ENCODE results near the gene CTDSPL.

Gene CTDSPL

GRCh38 chr3:38000242-38000916 lies 138.7 kb downstream of the CTDSPL start:
- no peaks in the 10 kb centered on the region for H3K27me3 ChIP-seq (ENCODE audit: low read depth, low read length)
- no peak overlapping the region for H3K4me3 ChIP-seq (ENCODE audit: low read depth in 1 of 2, low read length in 2 of 2)
- H3K27ac ChIP-seq (ENCODE audit: low read length) = no peak overlapping the region
- H3K4me1 ChIP-seq (ENCODE audit: control insufficient read depth in 1 of 2, insufficient read depth in 2 of 2, low read length in 2 of 2) = peaks cover 8 to 30% of the 10 kb centered on the region in 2 donors
- no peaks in the 10 kb centered on the region for H3K9me3 ChIP-seq (ENCODE audit: control insufficient read depth in 1 of 2, low read length in 2 of 2)
- H3K36me3 ChIP-seq (ENCODE audit: control insufficient read depth in 1 of 2, insufficient read depth in 2 of 2, low read length in 2 of 2) = peaks cover 6 to 18% of the 10 kb centered on the region in 2 donors

GRCh38 chr3:38000965-38001455 lies 139.3 kb downstream of the CTDSPL start:
- Histone ChIP-seq H3K36me3 (ENCODE audit: control insufficient read depth in 1 of 2, insufficient read depth in 2 of 2, low read length in 2 of 2) (peaks cover 6 to 25% of the 10 kb centered on the region in 2 donors), H3K4me1 (ENCODE audit: control insufficient read depth in 1 of 2, insufficient read depth in 2 of 2, low read length in 2 of 2) (peaks cover 8 to 30% of the 10 kb centered on the region in 2 donors), H3K27me3 (ENCODE audit: low read depth, low read length) (no peaks in the 10 kb centered on the region), H3K9me3 (ENCODE audit: control insufficient read depth in 1 of 2, low read length in 2 of 2) (no peaks in the 10 kb centered on the region), H3K4me3 (ENCODE audit: low read depth in 1 of 2, low read length in 2 of 2) (no peak overlapping the region), H3K27ac (ENCODE audit: low read length) (no peak overlapping the region)

- Histone ChIP-seq H3K27ac (ENCODE audit: low read length) (no peak overlapping the region), H3K4me1 (ENCODE audit: control insufficient read depth in 1 of 2, insufficient read depth in 2 of 2, low read length in 2 of 2) (peaks cover 8 to 30% of the 10 kb centered on the region in 2 donors), H3K36me3 (ENCODE audit: control insufficient read depth in 1 of 2, insufficient read depth in 2 of 2, low read length in 2 of 2) (peaks cover 6 to 30% of the 10 kb centered on the region in 2 donors), H3K9me3 (ENCODE audit: control insufficient read depth in 1 of 2, low read length in 2 of 2) (no peaks in the 10 kb centered on the region), H3K4me3 (ENCODE audit: low read depth in 1 of 2, low read length in 2 of 2) (no peak overlapping the region), H3K27me3 (ENCODE audit: low read depth, low read length) (no peaks in the 10 kb centered on the region)
These were observed 139.9 kb downstream of the CTDSPL start for GRCh38 chr3:38001456-38002081.

GRCh38 chr3:38002291-38002876 lies 140.7 kb downstream of the CTDSPL start:
- Histone ChIP-seq H3K4me1 (ENCODE audit: control insufficient read depth in 1 of 2, insufficient read depth in 2 of 2, low read length in 2 of 2) (peaks cover 8 to 30% of the 10 kb centered on the region in 2 donors), H3K36me3 (ENCODE audit: control insufficient read depth in 1 of 2, insufficient read depth in 2 of 2, low read length in 2 of 2) (peaks cover 6 to 38% of the 10 kb centered on the region in 2 donors)

DNA sequence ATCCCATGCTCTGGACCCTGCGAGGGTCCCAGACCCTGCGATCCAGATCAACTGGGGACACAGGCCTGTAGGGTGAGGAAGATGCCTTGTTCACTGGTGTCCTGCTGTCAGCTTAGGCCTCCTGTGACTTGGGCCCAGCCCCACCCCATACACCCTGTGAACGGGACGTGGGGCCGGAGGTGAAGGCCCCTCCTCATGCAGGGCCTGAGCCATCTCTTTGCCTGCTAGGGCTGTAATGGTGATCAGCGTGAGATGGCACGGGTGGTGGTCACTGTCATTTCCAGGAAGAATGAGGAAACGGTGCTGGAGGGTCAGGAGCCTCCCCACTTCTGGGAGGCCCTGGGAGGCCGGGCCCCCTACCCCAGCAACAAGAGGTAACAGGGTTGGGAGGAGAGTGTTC lies 141.3 kb downstream of the CTDSPL start:
- H3K4me1 ChIP-seq (ENCODE audit: control insufficient read depth in 1 of 2, insufficient read depth in 2 of 2, low read length in 2 of 2) = peaks cover 7 to 29% of the 10 kb centered on the region in 2 donors
- H3K27me3 ChIP-seq (ENCODE audit: low read depth, low read length) = no peaks in the 10 kb centered on the region
- no peak overlapping the region for H3K4me3 ChIP-seq (ENCODE audit: low read depth in 1 of 2, low read length in 2 of 2)
- no peaks in the 10 kb centered on the region for H3K9me3 ChIP-seq (ENCODE audit: control insufficient read depth in 1 of 2, low read length in 2 of 2)
- no peak overlapping the region for H3K27ac ChIP-seq (ENCODE audit: low read length)
- peaks cover 6 to 44% of the 10 kb centered on the region in 2 donors for H3K36me3 ChIP-seq (ENCODE audit: control insufficient read depth in 1 of 2, insufficient read depth in 2 of 2, low read length in 2 of 2)

More at GRCh38 chr3:38002291-38002876, 140.7 kb downstream of the CTDSPL start:
- Histone ChIP-seq H3K27me3 (ENCODE audit: low read depth, low read length) (no peaks in the 10 kb centered on the region), H3K4me3 (ENCODE audit: low read depth in 1 of 2, low read length in 2 of 2) (no peak overlapping the region), H3K27ac (ENCODE audit: low read length) (no peak overlapping the region), H3K9me3 (ENCODE audit: control insufficient read depth in 1 of 2, low read length in 2 of 2) (no peaks in the 10 kb centered on the region)

DNA sequence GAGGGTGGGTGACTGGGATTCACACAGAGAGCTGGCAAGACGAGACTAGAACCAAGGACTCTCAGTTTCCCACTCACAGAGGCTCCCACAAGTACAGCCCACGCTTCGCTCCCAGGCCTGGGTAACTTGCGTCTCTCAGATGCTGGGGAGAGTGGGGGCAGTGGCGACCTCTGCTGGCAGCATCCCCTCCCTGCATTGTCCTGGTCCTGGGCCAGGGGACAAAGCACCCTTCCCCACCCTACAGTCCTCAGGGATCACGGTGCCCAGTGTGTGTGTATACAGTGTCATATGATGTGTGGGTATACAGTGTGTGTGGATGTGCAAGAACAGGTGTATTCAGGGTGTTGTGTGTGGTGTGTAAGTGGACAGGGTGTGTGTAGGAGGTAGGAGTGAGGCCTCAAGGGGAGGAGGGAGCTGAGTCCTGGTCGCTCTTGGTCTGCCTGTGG lies 141.7 kb downstream of the CTDSPL start:
- H3K9me3 ChIP-seq (ENCODE audit: control insufficient read depth in 1 of 2, low read length in 2 of 2) = no peaks in the 10 kb centered on the region
- no peaks in the 10 kb centered on the region for H3K27me3 ChIP-seq (ENCODE audit: low read depth, low read length)
- no peak overlapping the region for H3K27ac ChIP-seq (ENCODE audit: low read length)
- H3K4me1 ChIP-seq (ENCODE audit: control insufficient read depth in 1 of 2, insufficient read depth in 2 of 2, low read length in 2 of 2) = peaks cover 3 to 24% of the 10 kb centered on the region in 2 donors
- H3K36me3 ChIP-seq (ENCODE audit: control insufficient read depth in 1 of 2, insufficient read depth in 2 of 2, low read length in 2 of 2) = peaks cover 6 to 49% of the 10 kb centered on the region in 2 donors
- H3K4me3 ChIP-seq (ENCODE audit: low read depth in 1 of 2, low read length in 2 of 2) = no peak overlapping the region

DNA sequence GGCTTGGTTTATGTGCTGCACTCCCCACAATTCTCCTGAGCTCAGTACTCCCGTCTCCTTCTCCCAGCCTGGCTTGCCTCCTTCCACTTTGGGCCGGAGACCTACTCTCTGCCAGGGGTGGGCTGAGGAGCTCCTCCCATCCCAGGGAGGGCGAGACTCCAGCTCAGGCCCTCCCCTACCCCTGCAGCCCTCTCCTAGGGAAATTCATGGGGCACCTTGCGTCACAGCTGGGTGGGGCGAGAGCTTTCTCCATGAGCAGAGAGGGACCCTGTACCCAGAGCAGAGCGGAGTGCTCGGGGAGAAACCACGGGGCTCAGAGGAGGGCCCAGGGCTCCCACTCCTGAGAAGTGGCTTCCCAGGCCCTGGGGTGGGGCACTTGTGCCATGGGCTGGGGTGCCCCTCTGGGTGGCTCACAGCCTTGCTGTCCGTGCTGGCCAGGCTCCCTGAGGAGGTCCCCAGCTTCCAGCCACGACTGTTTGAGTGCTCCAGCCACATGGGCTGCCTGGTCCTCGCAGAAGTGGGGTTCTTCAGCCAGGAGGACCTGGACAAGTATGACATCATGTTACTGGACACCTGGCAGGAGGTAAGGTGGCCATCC lies 142.2 kb downstream of the CTDSPL start:
- no peaks in the 10 kb centered on the region for H3K27me3 ChIP-seq (ENCODE audit: low read depth, low read length)
- peaks cover 0 to 21% of the 10 kb centered on the region in 2 donors for H3K4me1 ChIP-seq (ENCODE audit: control insufficient read depth in 1 of 2, insufficient read depth in 2 of 2, low read length in 2 of 2)
- H3K36me3 ChIP-seq (ENCODE audit: control insufficient read depth in 1 of 2, insufficient read depth in 2 of 2, low read length in 2 of 2) = peaks cover 6 to 53% of the 10 kb centered on the region in 2 donors
- no peak overlapping the region for H3K4me3 ChIP-seq (ENCODE audit: low read depth in 1 of 2, low read length in 2 of 2)
- H3K9me3 ChIP-seq (ENCODE audit: control insufficient read depth in 1 of 2, low read length in 2 of 2) = no peaks in the 10 kb centered on the region
- no peak overlapping the region for H3K27ac ChIP-seq (ENCODE audit: low read length)

DNA sequence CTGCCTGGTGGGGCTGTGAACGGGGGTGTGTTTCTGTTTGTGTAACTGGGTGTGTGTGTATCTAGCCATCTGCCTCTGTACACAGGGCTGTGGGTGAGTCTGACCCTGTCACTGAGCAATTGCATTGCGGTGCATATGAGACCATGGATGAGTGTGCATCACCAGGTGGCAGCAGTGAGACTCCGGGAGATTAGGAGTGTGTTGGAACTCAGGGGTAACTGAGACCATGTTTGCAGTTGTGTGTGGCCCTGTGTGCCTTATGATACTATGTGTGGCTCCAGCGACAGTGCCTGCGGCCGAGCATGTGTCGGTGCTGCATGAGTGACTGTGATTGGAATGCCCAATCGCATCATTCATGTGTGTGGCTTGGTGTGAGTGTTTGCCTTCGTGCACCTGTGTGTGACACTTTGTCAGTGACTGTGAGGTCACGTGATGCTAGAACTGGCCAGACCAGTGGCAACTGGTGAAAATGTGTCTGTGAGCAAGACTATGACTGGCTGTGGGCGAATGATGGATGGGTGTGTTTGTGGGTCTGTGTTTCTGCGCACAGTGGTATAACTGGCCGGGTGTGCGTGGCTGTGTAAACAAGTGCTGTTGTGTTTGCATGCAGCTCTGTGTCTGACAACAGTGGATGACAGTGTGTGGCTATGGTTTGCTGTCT lies 142.9 kb downstream of the CTDSPL start:
- Histone ChIP-seq H3K4me1 (ENCODE audit: control insufficient read depth in 1 of 2, insufficient read depth in 2 of 2, low read length in 2 of 2) (peaks cover 0 to 21% of the 10 kb centered on the region in 2 donors), H3K27ac (ENCODE audit: low read length) (no peak overlapping the region)

GRCh38 chr3:38005076-38006020 lies 143.7 kb downstream of the CTDSPL start:
- Histone ChIP-seq H3K27me3 (ENCODE audit: low read depth, low read length) (no peaks in the 10 kb centered on the region), H3K36me3 (ENCODE audit: control insufficient read depth in 1 of 2, insufficient read depth in 2 of 2, low read length in 2 of 2) (peaks cover 6 to 57% of the 10 kb centered on the region in 2 donors), H3K9me3 (ENCODE audit: control insufficient read depth in 1 of 2, low read length in 2 of 2) (no peaks in the 10 kb centered on the region), H3K27ac (ENCODE audit: low read length) (no peak overlapping the region), H3K4me3 (ENCODE audit: low read depth in 1 of 2, low read length in 2 of 2) (no peak overlapping the region), H3K4me1 (ENCODE audit: control insufficient read depth in 1 of 2, insufficient read depth in 2 of 2, low read length in 2 of 2) (peaks cover 0 to 21% of the 10 kb centered on the region in 2 donors)

More for the DNA sequence above, 142.9 kb downstream of the CTDSPL start:
- no peaks in the 10 kb centered on the region for H3K27me3 ChIP-seq (ENCODE audit: low read depth, low read length)
- H3K9me3 ChIP-seq (ENCODE audit: control insufficient read depth in 1 of 2, low read length in 2 of 2) = no peaks in the 10 kb centered on the region
- no peak overlapping the region for H3K4me3 ChIP-seq (ENCODE audit: low read depth in 1 of 2, low read length in 2 of 2)
- peaks cover 6 to 56% of the 10 kb centered on the region in 2 donors for H3K36me3 ChIP-seq (ENCODE audit: control insufficient read depth in 1 of 2, insufficient read depth in 2 of 2, low read length in 2 of 2)

DNA sequence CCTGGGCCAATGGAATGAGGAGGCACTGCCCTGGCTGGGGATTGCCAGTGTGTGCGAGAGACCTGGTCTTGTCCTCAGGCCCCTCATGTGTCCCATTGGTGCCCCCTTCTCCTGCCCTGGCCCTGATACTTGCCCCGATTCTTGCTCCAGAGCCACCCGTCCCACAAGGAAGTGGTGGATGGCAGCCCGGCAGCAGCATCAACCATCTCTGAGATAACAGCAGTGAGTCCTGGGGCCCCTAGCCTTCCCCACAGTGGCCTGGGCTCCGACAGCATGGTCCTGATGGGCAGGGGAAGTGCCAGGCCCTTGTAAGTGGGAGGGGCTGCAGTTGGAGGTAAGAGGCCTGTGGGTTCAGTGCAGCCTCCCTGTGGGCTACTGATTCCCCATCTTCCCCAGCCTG lies 144.4 kb downstream of the CTDSPL start:
- Histone ChIP-seq H3K4me1 (ENCODE audit: control insufficient read depth in 1 of 2, insufficient read depth in 2 of 2, low read length in 2 of 2) (peaks cover 0 to 21% of the 10 kb centered on the region in 2 donors), H3K9me3 (ENCODE audit: control insufficient read depth in 1 of 2, low read length in 2 of 2) (no peaks in the 10 kb centered on the region), H3K27ac (ENCODE audit: low read length) (no peak overlapping the region), H3K4me3 (ENCODE audit: low read depth in 1 of 2, low read length in 2 of 2) (no peak overlapping the region), H3K27me3 (ENCODE audit: low read depth, low read length) (no peaks in the 10 kb centered on the region), H3K36me3 (ENCODE audit: control insufficient read depth in 1 of 2, insufficient read depth in 2 of 2, low read length in 2 of 2) (peaks cover 6 to 62% of the 10 kb centered on the region in 2 donors)
